Smooth muscle cell of trachea (primary cell): Measurements from ENCODE around the gene SNAP47. TPM values are rescaled to one million over a fixed set of nuclear protein-coding genes. Genes with fewer than 3 reads are reported as not detected.

Source experiments
- total RNA-seq: library from RNA; depleted of rRNA; stranded (reverse); fragments of >200 nt; gene quantifications from 2 replicates; pipeline ENCODE4 v1.2.1, GENCODE V29; 2014

SNAP47 gene
- total RNA-seq = 63.1 and 79.2 TPM in 2 replicates

GRCh38 chr1:227734856-227735538 lies at the start of gene SNAP47, which contains the start of gene JMJD4:
Gene SNAP47, plus strand, starts transcription at chr1:227735435. Its CDS starts 12,302 bp downstream, at chr1:227747737.
Gene JMJD4, minus strand, starts transcription at chr1:227735302. Its CDS starts 29 bp downstream, at chr1:227735273.

GRCh38 chr1:227815468-227816409 lies 80.5 kb downstream of the SNAP47 start, which contains the start of gene PRSS38:
Gene PRSS38, plus strand, starts transcription at chr1:227815675. Its CDS starts 42 bp downstream, at chr1:227815717.

Other genes starting within 250 kb of the SNAP47 start
- 3.3 and 3.5 TPM in 2 replicates for gene ZNF678, start 171.9 kb upstream of the SNAP47 start, total RNA-seq
- 30.3 and 48.3 TPM in 2 replicates for gene JMJD4, start 133 bp upstream of the SNAP47 start, total RNA-seq
- gene PRSS38, start 80.2 kb downstream of the SNAP47 start, total RNA-seq = not detected in 2 replicates
- 1.7 and 3.5 TPM in 2 replicates for gene WNT9A, start 212.5 kb downstream of the SNAP47 start, total RNA-seq